GM18520 (cell line): ENCODE data around the gene RANBP1.

ENCODE experiments used
- ATAC-seq: cut with Tn5 transposase; IDR thresholded peaks from one replicate; pipeline ENCODE4 v1.9.1; 2021; ENCODE audit not compliant: unreplicated experiment

The RANBP1 gene

DNA sequence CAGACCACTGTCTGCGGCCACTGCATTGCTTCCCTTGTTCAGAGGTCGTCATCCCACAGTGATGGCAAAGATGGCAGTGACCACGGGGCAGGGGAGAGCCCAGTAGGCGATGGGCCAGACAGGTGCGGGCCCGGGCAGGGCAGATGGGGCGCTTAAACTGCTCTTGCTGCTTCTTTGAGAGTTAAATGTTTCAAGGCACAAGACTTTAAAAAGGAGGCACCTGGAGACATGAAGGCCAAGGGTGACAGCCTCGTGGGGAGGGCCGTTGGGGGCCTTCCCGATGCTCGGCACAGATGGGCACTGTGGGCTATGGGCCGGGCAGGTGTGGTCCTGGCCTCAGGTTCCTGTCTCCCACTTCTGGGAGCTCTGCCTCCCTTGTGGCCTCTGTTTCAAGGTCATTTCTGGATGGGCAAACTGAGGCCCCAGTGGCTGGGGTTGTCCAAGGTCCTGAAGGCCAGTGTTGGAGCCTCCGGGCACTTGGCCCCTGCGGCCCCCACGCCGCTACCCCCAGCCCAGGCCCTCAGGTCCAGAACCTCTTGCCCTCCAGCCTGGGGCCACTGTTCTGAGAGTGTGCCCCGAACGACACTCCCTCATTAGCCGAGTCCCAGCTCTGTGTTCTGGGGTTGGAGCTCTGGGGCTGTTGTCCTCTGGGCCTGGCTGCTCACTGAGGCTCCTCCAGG lies 51.9 kb downstream of the RANBP1 start:
- ATAC-seq, result no peak

DNA sequence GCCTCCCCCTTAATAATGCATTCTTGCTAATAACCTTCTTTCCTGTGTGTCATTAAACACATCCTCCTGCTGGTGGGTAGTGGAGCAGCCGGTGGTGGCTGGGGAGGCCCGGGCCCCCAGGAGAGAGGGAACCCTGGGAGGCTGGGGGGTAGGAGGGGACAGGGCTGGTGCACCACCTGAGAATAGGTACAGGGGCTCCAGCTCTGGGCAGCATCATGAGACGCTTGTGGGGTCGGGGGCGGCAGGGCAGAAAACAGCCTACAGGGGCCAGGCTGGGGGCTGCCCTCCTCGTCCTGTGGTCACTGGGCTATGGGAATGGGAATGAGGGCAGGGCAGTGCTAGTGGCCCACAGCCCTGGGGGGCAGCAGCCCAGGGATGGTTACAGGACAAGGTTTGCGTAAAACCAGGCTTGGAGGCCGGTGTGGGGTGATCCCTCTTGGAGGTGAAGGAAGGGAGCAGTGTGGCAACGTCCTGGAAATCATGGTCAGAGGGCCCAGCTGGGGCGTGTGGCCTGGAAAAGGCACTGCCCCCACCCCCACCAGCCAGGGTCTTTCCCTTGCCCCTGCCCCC lies 53.4 kb downstream of the RANBP1 start:
- no peak for ATAC-seq

GRCh38 chr22:20170170-20170569 lies 54.3 kb downstream of the RANBP1 start:
- ATAC-seq, result no peak

DNA sequence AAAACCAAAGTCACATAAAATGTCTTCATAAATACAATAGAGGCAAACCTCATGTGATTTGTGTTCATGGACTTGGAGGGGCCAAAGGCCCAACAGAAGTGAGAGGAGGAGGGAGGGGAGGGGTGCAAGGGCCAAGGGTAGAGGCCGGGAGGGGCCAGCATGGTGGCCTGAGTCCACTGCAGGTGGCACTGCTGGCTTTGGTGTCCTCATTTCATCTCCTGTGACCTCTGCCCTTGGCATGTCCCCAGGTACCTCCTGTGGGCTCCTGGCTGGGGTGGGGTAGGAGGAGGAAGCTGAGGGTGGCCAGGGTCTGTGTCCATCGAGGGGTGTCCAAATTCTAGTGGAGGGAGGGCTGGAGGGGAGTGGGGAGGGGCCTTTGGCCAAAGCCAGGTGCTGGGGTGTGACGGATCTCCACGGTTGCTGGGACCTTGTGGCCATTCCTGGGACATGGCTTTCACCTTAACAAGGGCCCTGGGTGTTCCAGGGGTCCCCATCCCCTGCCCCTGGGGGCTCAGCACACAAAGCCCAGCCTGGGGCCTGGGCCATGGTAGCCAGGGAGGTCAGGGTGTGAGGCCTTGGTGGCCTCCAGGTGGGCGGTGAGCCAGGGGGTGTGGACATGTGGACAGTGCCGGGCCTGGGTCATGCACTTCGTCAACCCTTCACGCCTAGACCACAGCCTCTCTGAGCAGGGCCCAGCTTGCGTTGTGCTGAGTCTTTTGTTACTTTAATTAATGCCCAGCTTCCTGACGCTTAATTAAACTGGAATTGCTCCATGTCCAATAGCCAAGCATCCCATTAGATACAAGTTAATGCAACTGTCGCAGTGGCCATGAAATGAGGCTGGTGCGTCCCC lies 55.6 kb downstream of the RANBP1 start:
- no peak for ATAC-seq

- ATAC-seq, result no peak
Observed at GRCh38 chr22:20172141-20172613, 56.3 kb downstream of the RANBP1 start.

GRCh38 chr22:20173246-20173645 lies 57.3 kb downstream of the RANBP1 start:
- no peak for ATAC-seq

DNA sequence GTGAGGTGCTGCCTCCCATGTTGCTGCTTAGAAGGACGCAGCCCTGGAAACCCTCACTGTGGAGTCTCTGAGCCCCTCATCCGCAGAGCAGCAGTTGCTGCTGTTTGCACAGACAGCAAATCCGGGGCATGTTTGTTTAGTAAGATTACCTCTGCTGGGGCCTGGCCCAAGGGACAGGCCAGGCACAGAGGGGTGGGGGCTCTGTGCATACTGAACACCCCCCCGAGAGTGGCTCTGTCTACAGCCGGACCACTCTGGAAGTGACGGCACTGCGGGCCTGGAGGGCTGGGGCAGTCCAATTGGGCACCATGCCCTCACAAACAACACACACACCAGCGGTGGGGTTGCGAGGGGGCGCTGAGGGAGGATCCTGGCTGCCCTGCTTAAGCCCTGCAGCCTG lies 57.9 kb downstream of the RANBP1 start:
- no peak for ATAC-seq

DNA sequence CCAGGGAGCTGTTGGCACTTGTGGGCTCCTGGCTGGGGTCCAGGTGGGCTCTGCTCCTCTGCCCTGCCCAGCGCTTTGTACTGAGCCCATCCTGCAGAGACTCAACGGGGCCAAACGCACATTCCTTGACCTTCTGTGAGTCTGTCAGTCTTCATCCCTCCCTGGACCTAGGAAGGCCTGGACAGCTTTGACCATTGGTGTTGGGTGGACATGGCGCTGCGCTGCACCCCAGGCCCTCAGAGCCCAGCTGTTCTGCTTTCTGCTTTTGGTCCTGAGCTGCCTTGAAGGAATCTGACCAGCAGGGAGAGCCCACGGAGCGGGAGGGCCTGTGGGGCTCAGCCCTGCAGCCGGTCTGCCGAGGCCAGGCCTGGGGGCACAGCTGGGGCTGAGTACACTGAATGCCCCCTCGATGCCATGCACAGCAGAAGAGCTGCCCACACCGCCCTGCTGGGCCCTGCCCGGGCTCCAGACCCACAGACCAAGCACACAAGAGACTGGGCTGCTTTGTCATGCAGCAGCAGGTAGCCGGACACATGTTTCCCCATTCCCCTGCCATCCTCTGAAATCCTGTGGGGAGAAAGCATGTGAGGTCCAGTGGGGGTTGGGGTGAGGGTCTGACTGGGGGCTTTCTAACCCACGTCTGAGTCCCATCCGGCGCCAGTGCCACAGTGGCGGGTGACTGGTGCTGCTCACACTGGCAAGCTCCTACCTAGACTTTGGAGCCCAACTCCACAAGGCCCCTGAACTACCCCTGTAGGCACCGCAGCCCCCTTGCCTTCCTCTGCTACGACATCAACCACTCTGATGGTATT lies 59.1 kb downstream of the RANBP1 start:
- ATAC-seq, result no peak

DNA sequence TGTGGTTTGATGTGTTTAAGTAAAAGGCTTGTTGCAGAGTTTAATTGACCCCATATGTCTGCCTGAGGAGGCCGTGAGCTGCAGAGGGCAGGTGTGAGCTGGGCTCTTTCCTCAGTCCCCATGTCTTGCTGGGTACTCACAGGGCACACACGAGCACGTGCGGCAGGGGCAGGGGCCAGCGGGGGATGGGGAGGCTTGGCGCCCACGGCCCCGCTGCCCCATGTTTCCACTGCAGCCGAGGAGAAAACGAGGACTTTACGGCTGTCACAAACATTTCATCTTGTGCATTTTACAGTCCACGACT lies 59.6 kb downstream of the RANBP1 start:
- ATAC-seq, result no peak

DNA sequence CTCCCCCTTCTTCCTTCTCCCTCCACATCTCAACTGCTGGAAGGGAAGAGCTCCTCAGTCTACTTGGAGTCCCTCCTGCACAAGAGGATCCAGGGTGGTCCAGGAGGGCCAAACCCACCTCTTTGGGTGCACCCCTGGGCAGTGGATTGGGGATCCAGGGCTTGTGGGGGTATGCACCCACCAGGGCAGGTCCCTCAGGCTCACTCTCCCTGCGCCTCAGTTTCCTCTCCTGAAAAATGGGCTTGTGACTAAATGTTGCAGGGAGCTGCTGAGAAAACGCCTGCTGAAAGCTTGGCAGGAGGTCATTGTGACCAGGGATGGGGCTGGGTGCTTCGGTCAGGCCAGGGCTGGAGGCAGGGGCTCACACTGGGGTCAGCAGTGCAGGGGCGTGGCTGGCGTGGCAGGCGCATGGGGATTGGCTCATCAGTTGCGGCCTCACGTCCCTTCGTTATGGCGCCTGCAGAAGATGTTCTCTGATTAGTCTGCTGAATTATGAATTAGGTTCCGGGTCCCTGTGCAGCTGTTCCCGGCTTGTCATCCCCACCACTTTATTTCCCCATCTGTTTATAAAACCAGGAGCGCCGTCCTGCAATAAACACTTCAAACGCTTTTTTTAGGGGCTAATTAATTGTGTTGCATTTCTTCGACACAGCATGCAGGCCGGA lies 60.6 kb downstream of the RANBP1 start:
- no peak for ATAC-seq
